Transverse colon (tissue), 4 donors: Measurements from ENCODE around the gene OPTC. TPM values are rescaled to one million over a fixed set of nuclear protein-coding genes. Genes with fewer than 3 reads are reported as not detected.
A peak's percentile ranks its signal among the peaks of the same experiment; 100 is the strongest.

Experiments
- DNase-seq: peaks from one replicate; pipeline ENCODE4 v3.0.0-alpha.2; 2019
- H3K27ac ChIP-seq, 4 donors: fragments of 200-600 bp; sonication (generic); 2 replicates each; pipeline ENCODE4 v1.5.1; 2016 to 2018; ENCODE audit warnings: inconsistent platforms in 4 of 4
- H3K27me3 ChIP-seq: fragments of 200-600 bp; sonication (generic); 2 replicates; pipeline ENCODE4 v1.5.1; 2017; ENCODE audit warnings: inconsistent platforms
- H3K36me3 ChIP-seq, 4 donors: fragments of 200-600 bp; sonication (generic); 2 replicates each; pipeline ENCODE4 v1.5.1; 2017 to 2019; ENCODE audit warnings: inconsistent platforms in 4 of 4
- H3K4me1 ChIP-seq, 4 donors: fragments of 200-600 bp; sonication (generic); 2 replicates each; pipeline ENCODE4 v1.5.1; 2017 to 2020; ENCODE audit warnings: inconsistent platforms in 4 of 4
- H3K4me3 ChIP-seq, 4 donors: fragments of 200-600 bp; sonication (generic); 1 replicate in 1 of 4; 2 replicates in 3 of 4; pipeline versions ENCODE4 v1.5.1 to v1.6.1; 2017 to 2019; ENCODE audit warnings: inconsistent platforms in 4 of 4
- H3K9me3 ChIP-seq, 2 donors: fragments of 200-600 bp; sonication (generic); 2 replicates each; pipeline ENCODE4 v1.5.1; 2017 to 2019; ENCODE audit warnings: inconsistent platforms in 2 of 2
- EP300 ChIP-seq: sonication (generic); formaldehyde crosslinking; IDR thresholded peaks from one replicate; pipeline ENCODE4 v1.6.1; 2017; ENCODE audit warnings: antibody characterized with exemption, low read depth
- POLR2A ChIP-seq: fragments of 450-650 bp; IDR thresholded peaks from one replicate; pipeline ENCODE4 v1.6.1; 2016; ENCODE audit warnings: antibody characterized with exemption, mild to moderate bottlenecking, moderate library complexity
- POLR2AphosphoS5 ChIP-seq, 3 donors: sonication (generic); formaldehyde crosslinking; IDR thresholded peaks; one replicate each; pipeline ENCODE4 v1.6.1; 2016; ENCODE audit warnings: antibody characterized with exemption in 3 of 3
- WGBS, 2 donors: methylation state at CpG; one replicate each; pipeline ENCODE4 v1.1.5; 2018; ENCODE audit warnings: low coverage in 1 of 2; 5-methylcytosine and 5-hydroxymethylcytosine counted together
- in situ Hi-C, 4 donors: fragments of 200-750 bp; cut with MboI; loops; one replicate each; pipeline versions ENCODE4 v1.15.0 to v1.15.1; 2017; ENCODE audit warnings: low sequenced_read_pairs in 3 of 4, low pct_ligation_motif_present in 1 of 4, low pct_unique_long_range_greater_than_20kb in 1 of 4
- intact Hi-C: fragments of 100-400 bp; cut with DNase I; formaldehyde crosslinking; loops from one replicate; pipeline ENCODE4 v1.15.1; 2023; ENCODE audit warnings: low total_unique reads
- total RNA-seq, 4 donors: library from RNA; depleted of rRNA; stranded (reverse); fragments of >200 nt; gene quantifications; one replicate each; pipeline ENCODE4 v1.1.0, GENCODE V29; 2016
- TF ChIP-seq, protein P1 (sequence below), 5 experiments: fragments of 200-600 bp in 3 of 5; fragments of 450-650 bp in 2 of 5; sonication (generic) in 3 of 5; IDR thresholded peaks; 1 replicate in 2 of 5; 2 replicates in 3 of 5; pipeline ENCODE4 v1.5.1; 2016 to 2017; ENCODE audit warnings: antibody characterized with exemption in 5 of 5, inconsistent platforms in 3 of 5, mild to moderate bottlenecking in 2 of 5, moderate library complexity in 1 of 5

OPTC gene
- total RNA-seq, 4 donors from 2014 or later, result not detected

DNA sequence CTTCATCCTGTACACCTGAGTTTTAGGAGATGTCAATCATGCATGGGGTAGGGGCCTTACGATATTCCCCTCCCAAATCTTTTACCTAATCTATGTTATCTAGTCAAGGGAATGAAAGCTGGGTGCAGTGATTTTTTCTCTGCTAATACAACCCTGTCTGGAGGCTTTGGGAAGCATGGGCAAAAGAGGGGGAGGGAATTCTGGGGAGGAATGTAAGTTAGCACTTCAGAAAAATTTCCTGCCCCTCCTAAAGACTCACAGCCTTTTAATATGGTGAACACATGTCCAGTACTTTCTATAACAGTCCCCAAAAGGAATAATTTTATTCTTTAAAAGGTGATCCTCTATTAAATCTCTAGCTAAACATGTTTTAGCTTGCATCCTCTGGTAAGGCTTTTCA lies 44.0 kb upstream of the OPTC start:
- in situ Hi-C loops, result loop anchor here in 1 of 4 donors (25.0 kb wide), 1 partner anchor 88 kb away; the partner anchor contains the start of gene FMOD
- peaks cover 0 to 8% (median 2%) of the 10 kb centered on the region in 4 donors for H3K4me1 ChIP-seq
- H3K4me3 ChIP-seq, result no peak overlapping the region
- TF ChIP-seq POLR2A (no peak), EP300 (no peak), POLR2AphosphoS5 (IDR thresholded peaks at IDR 0.05) (no peak)
- TF ChIP-seq, protein P1, sequence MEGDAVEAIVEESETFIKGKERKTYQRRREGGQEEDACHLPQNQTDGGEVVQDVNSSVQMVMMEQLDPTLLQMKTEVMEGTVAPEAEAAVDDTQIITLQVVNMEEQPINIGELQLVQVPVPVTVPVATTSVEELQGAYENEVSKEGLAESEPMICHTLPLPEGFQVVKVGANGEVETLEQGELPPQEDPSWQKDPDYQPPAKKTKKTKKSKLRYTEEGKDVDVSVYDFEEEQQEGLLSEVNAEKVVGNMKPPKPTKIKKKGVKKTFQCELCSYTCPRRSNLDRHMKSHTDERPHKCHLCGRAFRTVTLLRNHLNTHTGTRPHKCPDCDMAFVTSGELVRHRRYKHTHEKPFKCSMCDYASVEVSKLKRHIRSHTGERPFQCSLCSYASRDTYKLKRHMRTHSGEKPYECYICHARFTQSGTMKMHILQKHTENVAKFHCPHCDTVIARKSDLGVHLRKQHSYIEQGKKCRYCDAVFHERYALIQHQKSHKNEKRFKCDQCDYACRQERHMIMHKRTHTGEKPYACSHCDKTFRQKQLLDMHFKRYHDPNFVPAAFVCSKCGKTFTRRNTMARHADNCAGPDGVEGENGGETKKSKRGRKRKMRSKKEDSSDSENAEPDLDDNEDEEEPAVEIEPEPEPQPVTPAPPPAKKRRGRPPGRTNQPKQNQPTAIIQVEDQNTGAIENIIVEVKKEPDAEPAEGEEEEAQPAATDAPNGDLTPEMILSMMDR (IDR thresholded peaks at IDR 0.05), result no peak
- H3K36me3 ChIP-seq, result no peaks in the 10 kb centered on the region
- intact Hi-C loops, result no loop called here
- H3K27me3 ChIP-seq, result no peaks in the 10 kb centered on the region
- no peak overlapping the region for H3K27ac ChIP-seq
- peaks cover 3 to 5% of the 10 kb centered on the region in 2 donors for H3K9me3 ChIP-seq
- no peak for DNase-seq
- WGBS, 2 donors, result 78 to 100% methylated on average over 1 of the region's 1 CpG

- intact Hi-C loops, result no loop called here
- TF ChIP-seq EP300, result no peak
- TF ChIP-seq, protein P1 (IDR thresholded peaks at IDR 0.05), result no peak
- no peak for TF ChIP-seq POLR2AphosphoS5 (IDR thresholded peaks at IDR 0.05)
- no peak for TF ChIP-seq POLR2A
- no peak overlapping the region for H3K27ac ChIP-seq
Observed at GRCh38 chr1:203450479-203451149, 43.3 kb upstream of the OPTC start.

DNA sequence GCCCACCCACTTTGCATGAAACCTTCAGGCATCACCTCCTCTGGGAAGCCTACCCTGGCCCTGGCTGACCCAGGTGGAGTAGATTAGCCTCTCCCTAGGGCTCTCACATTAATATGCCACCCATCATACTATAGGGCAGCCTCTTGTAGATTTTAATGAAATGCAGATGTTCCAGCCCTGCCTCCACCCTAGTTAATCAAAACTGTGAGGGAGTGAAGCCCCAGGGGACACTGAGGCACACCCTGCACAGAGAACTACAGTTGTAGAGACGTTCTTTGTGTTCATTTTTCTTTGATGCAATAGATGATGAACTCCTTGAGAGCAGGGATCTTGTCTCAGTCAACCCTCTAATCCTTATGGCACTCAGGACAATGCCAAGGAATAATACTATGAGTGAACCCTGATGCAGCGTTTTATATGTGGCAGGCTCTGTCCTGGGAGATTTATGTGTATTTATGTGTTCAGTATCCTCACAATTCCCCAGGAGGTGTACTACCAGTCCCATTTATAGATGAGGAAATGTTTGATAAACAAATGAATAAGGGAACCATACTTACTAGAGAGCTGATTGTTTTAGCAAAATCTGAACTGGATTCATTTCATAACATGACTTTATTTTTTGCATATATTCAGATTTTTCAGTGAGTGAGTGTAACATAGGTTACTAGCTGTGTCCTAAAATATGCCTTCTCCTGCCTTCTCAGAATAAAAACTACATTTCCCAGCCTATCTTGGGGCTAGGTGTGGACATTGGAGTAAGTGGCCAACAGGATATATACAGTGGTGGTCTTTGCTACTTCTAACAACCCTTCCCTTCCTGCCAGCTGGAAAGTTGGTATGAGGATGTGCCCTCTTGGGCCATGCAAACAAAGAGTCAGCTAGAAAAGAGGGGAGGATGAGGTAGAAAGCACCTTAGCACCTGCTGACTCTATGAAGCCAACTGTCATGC lies 41.8 kb upstream of the OPTC start:
- Histone ChIP-seq H3K4me3 (no peak overlapping the region), H3K9me3 (no peaks in the 10 kb centered on the region), H3K36me3 (no peaks in the 10 kb centered on the region), H3K27me3 (no peaks in the 10 kb centered on the region), H3K4me1 (peaks cover 0 to 8% (median 2%) of the 10 kb centered on the region in 4 donors), H3K27ac (peak overlapping the region in 1 of 4 donors; percentile 29)
- intact Hi-C loops (no loop called here), in situ Hi-C loops (loop anchor here in 1 of 4 donors (25.0 kb wide), 1 partner anchor 90 kb away; the partner anchor contains the start of gene FMOD)
- no peak for DNase-seq
- WGBS, 2 donors, result 32 to 58% methylated on average over 2 of the region's 2 CpGs
- TF ChIP-seq, protein P1 (IDR thresholded peaks at IDR 0.05), result no peak
- TF ChIP-seq EP300 (no peak), POLR2A (no peak), POLR2AphosphoS5 (IDR thresholded peaks at IDR 0.05) (peak in 1 of 3 donors; percentile 50)

More at GRCh38 chr1:203450479-203451149, 43.3 kb upstream of the OPTC start:
- peaks cover 0 to 8% (median 2%) of the 10 kb centered on the region in 4 donors for H3K4me1 ChIP-seq
- H3K27me3 ChIP-seq, result no peaks in the 10 kb centered on the region
- H3K36me3 ChIP-seq, result no peaks in the 10 kb centered on the region
- WGBS, 2 donors, result 80 to 87% methylated on average over 2 to 17 of the region's 17 CpGs
- no peak for DNase-seq
- in situ Hi-C loops, result loop anchor here in 1 of 4 donors (25.0 kb wide), 1 partner anchor 88 kb away; the partner anchor contains the start of gene FMOD
- no peak overlapping the region for H3K4me3 ChIP-seq
- H3K9me3 ChIP-seq, result peaks cover 0 to under 1% of the 10 kb centered on the region in 2 donors

DNA sequence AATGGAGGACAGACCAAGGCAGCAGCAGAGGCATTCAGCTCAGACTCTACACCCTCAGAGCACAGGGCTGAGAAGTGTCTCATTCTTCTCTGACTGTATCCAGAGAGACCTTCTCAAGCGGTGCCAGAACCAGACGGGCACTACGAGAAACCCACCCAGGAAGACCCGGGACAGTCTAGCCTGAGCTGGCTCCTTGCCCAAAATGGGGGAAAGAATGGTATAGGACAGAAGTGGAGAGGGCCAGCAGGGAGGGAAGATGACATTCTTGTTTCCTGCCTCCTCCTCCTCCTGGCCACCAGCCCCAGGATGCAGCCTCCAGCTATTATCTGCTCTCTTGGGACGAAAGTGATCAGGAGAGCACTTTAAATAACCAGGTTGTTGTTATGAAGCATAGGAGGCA lies 40.9 kb upstream of the OPTC start:
- in situ Hi-C loops (loop anchor here in 1 of 4 donors (25.0 kb wide), 1 partner anchor 91 kb away; the partner anchor contains the start of gene FMOD), intact Hi-C loops (no loop called here)
- H3K27me3 ChIP-seq, result no peaks in the 10 kb centered on the region
- H3K4me1 ChIP-seq, result peaks cover 0 to 7% (median 2%) of the 10 kb centered on the region in 4 donors
- TF ChIP-seq POLR2A (no peak), EP300 (no peak), POLR2AphosphoS5 (IDR thresholded peaks at IDR 0.05) (no peak)
- TF ChIP-seq, protein P1 (IDR thresholded peaks at IDR 0.05), result no peak
- H3K4me3 ChIP-seq, result no peak overlapping the region
- no peak for DNase-seq
- H3K27ac ChIP-seq, result no peak overlapping the region
- no peaks in the 10 kb centered on the region for H3K9me3 ChIP-seq
- WGBS, 2 donors, result 66% methylated on average over 5 of the region's 5 CpGs; no CpG with 5 or more reads in 1 of the 2 donors
- no peaks in the 10 kb centered on the region for H3K36me3 ChIP-seq
